Raji (cell line): Measurements from ENCODE around the gene NR2C2.

Experiments used
- POLR2A ChIP-seq: IDR thresholded peaks from 2 replicates; pipeline ENCODE4 v1.6.1; 2011; ENCODE audit warnings: low read depth, low read length, control low read depth; ENCODE audit not compliant: insufficient read depth

The NR2C2 gene

DNA sequence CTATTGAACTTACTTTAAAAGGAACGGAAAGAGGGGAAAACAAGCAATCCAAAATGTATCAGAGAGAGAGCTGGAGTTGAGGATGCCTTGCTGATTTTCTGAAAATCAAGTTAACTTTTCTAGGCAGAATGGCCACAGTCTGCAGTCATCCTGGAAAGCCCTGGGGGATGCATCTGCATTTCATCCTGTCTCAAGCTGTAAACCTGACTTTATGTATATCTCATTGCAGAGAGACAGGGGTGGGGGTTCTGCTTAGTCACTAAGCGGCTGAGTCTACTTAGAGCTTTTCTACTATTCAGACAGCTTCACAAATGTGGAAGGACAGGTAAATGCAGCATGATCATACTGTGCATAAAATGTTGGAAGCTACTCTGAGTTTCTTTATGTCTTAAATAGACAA is 76.3 kb downstream of the NR2C2 start:
- no peak for TF ChIP-seq POLR2A

DNA sequence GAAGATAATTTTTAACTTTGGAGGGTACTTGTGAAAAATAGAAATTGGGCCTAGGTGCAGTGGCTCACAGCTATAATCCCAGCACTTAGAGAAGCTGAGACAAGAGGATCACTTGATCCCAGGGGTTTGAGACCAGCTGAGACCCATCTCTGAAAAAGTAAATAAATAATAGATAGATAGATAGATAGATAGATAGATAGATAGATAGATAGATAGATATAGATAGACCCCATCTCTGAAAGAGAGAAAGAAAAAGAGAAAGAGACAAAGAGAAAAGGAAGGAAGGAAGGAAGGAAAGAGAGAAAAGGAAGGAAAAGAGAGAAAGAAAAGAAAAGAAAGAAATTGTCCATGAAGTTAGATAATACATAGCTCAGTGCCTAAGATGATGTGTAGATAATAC is 82.2 kb downstream of the NR2C2 start:
- no peak for TF ChIP-seq POLR2A

DNA sequence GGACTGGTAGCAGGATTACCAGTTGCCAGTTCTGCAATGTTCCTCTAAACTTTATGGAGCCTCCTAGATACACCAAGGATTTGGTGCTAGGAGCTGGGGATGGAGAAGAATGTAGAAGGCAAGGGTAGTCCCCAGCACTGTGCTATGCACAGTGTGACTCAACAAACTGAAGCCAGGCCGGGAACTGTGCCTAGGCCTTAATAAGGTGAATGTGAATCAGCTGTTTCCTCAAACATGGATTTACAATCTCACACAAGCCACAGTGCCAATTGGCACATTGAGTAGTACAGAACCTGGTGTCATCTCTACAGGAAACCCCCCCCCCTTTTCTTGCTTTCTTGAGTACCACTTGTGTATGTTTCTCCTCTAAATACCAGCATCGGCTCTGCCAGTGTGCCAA is 85.3 kb downstream of the NR2C2 start:
- no peak for TF ChIP-seq POLR2A

DNA sequence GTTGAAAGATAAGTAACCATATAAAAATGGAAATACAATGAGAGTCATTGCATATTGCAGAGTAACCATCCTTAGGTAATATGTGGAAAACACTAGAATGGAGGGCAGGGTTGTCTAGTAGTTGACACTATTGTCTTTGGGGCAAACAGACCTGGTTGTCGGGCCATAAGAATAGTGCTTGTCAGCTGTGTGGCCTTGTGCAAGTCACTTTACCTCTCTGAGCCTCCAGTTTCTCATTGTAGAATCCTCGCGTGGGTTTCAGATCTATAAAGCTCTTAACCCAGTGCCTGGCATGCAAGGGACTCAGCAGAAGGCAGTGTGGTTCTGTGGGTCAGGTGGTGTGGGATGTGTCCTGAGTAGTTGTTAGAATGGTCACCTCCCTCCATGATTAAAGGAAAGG is 85.7 kb downstream of the NR2C2 start:
- no peak for TF ChIP-seq POLR2A

DNA sequence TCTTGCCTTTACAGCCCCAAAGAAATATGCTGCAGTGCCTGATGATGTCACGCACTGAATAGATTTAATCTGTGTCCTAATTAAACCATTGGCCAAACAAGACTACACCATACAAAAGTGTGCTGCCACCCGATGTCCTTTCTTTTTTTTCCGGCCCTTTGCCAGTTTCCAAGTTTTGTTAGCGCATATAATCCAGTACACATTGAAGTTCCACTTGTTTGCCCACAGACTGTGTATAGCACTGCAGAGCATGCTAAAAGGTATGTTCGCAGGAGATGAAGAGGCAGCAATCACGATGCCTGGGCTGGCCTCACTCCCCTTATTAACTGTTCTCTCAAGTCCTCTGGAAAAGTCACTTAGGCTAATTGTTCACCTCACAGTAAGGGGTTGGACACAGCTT is 90.9 kb downstream of the NR2C2 start:
- TF ChIP-seq POLR2A: no peak

DNA sequence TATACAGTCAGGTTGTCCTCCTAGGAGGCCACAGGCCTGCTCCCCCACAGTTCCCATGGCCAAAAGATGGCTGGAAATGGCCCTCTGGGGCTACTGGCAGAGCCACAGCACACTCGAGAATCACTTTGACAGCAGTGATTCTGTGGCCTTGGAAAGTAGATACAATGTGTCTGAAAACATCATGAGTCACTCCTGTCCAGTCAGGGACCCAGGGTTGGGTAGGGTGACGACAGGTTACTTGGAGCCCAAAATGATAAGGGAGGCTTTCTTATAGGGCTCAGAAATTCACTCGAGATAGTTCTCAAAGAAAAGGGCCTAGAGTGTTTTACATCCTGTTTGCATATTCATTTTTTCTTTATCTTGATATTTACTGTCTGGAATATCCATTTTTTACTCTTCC is 93.5 kb downstream of the NR2C2 start:
- TF ChIP-seq POLR2A: no peak

DNA sequence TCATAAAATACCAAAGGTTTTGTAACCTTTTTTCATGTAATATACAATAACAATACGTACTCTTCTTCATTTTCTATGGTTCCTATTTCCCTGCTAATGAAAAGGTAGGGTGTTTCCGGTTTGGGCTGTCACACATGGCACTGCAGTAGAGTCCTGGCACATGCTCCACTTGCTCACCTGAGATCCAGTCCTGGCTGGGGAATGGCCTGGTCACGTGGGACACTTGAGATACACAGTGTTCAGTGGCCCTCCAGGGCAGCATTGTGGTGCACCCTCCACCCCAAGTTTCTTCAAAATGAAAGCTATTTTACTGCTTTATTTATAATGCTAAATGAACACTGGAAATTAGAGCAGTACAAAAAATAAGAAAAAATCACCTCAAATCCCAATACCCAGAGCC is 94.6 kb downstream of the NR2C2 start:
- no peak for TF ChIP-seq POLR2A

DNA sequence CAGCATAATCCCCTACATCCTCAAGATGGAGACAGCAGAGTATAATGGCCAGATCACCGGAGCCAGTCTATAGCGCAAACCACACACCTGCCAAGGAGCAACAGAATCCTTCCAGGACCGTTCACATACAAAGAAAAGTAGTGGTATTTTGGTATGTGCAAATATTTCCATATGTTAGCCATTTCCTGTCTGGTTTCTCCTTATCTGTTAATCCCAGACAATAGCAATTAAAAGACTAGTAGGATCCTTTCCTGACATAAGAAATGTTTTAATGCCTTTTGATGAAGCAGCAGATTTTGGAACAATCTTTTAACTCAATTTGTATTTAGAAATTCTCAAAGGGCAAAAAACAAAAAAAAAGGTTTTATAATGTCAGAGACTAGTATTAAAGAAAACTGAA is 95.6 kb downstream of the NR2C2 start:
- no peak for TF ChIP-seq POLR2A

DNA sequence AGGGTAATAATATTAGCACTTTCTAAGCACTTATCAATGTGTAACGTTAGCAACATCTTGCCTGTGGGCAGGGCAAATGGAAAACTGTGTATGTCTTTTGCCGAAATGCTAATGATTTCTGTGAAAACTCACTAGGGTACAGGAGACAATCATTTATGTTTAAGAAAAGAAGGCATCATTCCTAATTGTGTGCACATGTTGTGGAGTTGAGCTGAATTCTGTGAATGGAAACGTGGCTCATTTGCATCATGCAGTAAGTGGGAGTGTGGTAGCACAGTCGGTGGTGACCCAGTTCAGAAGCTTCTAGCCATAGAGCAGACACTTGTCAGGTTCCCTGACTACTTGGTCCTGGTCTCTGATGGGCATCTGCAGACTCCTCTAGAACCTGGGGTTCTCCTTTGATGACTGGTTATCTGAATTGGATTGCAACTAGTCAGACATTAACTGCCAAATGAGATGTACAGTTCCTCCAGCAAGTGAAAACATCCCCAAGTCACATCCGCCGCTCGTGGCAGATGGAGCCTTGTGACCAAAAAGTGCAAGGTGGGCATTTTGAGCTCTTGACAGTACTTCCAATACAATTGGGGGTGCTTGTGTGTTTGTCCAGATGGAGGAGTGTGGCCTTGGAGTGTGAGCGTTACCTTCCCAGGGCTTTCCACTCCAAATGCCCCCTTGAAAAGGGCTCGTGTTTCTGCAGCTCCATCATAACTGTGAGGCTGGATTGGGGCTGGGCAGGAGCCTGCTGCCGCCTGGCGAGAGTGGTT is 96.2 kb downstream of the NR2C2 start:
- no peak for TF ChIP-seq POLR2A

DNA sequence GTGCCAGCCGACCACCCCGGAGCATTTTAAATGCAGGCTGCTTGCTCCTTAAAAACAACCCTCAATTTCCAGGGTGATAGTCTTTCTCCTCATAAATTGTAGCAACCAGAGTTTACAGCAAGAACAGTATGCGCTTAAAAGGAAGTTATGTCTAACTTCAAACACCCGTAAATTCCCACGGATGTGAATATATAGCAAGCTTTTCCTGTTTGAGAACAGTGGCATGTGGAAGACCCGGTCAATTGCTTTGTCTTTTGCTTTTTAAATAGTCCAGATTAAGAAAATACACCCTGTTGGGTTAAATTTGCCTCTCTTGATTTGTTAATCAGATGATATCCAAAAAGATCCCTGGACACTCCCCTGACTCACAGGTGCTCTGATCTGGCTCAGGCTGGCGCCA is 96.9 kb downstream of the NR2C2 start:
- TF ChIP-seq POLR2A: no peak

DNA sequence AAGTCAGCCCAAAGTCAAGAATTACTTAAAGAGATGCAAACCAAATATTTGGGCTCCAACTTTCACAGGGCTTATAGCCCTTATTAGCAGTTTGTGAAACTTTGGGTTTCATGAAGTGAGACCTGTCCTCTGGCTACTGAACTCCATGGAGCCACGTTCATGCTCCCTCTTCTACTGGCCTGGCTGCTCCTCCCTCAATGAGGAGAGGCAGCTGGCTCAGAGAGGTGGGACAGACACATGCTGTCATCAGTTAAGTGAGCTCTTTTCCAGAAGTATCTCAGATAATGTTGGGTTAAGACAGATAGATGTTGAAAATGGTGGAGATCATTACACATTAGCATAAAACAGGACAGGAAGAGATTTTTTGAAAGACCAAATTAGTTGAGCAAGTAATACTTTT is 98.3 kb downstream of the NR2C2 start:
- TF ChIP-seq POLR2A: no peak

DNA sequence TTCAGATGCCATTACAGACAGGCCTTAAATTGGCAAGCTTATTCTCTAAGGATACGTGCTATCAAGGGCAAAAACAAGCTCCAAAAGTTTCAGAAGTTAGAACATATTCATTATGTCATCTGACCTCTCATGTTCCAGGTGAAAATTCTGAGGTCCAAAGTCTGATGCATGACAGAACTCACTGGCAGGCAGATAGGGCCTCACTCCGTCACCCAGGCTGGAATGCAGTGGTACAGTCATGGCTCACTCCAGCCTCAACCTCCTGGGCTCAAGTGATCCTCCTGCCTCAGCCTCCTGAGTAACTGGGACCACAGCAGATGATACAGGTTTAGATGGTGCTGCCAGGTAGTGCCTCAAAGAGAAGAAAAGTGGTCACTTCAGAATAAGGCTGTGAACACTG is 102.2 kb downstream of the NR2C2 start:
- TF ChIP-seq POLR2A: no peak

DNA sequence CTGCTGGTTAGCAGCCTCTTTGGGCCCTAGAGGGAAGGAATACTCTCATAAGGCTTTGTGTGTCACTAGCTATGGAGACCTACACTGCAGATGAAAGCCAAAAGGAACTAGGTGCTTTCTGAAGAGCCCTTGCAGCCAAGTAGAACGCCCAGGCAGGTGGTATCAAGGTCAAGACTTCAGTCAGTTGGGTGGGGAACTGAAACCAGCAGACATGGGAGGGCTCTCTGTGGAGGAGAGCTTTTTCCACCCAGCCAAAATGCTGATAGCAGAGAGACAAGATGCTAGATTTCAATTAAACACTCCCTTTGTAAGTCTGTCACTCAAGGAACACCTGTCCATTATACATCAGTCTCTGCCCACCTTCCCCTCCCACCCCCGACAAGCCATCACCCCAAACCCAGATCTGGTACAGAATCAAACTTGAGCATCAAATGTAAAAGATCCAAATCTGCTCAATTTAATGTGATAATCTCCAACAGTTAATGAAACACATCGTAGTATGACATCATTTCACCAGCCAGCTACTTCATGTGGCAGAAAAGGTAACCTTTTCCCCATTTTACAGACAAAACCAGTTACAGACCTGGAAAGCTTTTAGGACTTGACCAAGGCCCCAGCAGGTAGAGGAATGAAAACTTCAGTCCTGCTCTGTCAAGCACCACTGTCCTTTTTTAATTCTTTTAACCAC is 103.2 kb downstream of the NR2C2 start:
- TF ChIP-seq POLR2A: no peak

DNA sequence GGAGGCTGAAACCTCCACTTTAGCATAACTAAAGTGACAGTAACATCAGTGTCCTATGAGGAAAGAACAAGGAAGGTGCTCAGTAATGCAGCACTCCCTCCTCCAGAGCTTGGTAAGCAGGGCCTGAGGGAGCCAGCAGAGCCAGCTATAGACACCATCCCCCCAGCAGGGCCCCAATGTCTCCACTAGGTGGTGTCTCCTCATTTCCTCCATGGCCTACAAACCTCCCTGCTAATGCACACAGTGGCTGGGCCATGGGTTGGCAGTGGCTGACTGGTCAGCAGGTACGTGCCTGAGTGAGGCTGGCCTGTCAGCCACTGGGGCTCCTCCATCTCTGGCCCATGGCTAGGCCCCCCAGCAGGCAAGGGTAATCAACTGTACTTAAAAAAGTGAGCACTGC is 104.1 kb downstream of the NR2C2 start:
- TF ChIP-seq POLR2A: no peak

DNA sequence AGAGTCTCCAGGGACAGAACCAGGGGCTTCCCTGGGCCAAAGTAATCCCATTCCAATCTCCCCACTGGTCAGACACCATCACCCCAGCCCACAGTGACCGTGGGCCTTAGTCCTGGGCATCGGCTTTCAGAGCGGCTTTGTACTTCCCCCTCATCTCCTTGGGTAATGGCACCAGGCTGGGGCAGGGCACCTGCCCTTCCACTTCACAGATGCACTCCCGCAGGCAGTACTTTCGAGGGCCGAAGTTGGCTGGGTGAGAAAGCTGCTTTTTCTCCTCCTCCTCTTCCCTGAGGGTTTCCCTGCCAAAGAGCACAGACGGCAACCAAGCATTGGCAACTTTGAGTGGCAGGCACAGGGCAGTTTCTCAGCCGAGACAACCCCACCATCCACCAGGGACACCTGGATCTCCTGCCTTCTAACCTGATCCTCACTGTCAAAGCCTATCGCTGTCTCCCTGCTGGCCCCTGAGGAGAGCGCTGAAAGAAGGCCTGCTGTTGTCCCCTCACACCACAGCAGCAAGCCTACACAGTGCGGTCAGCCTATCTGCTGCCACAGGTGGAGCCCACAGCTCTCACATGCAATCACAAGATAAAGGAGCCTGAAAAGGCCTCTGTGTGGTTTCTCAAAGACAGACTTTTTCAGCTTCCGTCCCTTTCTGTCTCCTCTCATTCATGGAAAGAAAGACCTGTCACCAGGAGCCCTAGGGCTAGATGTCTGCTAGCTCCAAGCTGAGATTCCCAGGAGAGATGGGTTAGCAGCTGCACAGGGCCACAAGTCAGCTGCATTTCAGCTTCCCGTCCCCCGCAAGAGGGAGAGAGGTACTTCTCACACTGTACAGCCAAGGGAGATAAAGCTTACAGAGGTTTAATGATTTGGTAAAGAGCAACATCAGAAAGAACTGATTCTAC is 105.2 kb downstream of the NR2C2 start:
- TF ChIP-seq POLR2A: no peak

DNA sequence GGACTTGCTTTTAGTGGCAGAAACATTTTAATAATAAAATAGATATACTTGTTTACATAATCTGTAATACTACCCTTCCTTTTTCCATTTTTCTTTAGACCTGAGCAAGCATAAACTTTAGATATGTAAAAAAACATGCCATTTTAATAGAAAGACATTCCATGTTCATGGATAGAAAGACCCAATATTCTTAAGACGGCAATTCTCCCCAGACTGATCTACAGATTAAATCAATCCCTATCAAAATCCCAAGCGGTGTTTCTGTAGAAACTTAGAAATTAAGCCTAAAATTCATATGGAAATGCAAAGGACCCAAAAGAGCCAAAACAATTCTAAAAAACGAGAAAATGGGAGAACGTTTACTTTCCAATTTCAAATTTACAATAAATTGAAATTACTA is 106.2 kb downstream of the NR2C2 start:
- no peak for TF ChIP-seq POLR2A
